ENCODE data around the gene FOXP1. TPM values are rescaled to one million over a fixed set of nuclear protein-coding genes. Genes with fewer than 3 reads are reported as not detected.

FOXP1 gene
- total RNA-seq, 2 donors from 2014 or later, result 59.7 to 65.4 TPM

DNA sequence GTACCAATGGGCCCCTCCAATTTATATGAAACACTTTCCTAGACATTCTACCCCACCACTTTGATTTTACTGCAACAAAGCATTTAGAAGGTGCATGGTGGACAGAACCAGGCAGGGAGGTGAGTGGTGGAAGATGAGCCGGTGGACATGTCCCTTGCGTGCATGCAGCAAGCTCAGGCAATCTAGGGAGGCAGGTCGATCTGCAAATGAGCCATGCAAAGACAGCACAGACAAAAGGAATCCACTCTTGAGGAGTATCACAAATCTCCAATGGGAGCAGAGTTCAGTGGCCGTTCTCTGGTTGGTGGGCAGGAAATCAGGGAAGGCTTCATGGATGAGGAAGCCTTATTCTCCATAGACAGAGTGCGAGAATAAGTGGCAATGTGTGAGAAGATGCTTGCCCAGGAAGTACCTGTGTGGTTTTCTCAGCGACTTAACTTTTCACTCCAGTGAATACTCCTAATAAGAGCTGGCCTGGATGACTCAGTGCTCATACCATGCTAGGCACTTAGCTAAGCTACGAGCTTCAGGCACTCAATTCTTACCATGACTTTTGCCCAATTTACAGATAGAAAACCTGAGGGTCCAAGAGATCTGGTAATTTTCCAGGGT, 152.5 kb downstream of the FOXP1 start:
- Mint-ChIP-seq H3K27ac (peak overlapping the region in 1 of 2 donors; percentile 52), H3K36me3 (no peaks in the 10 kb centered on the region), H3K9me3 (no peaks in the 10 kb centered on the region), H3K27me3 (no peaks in the 10 kb centered on the region), H3K4me1 (ENCODE audit: low read depth in 2 of 2) (peaks cover 28 to 55% of the 10 kb centered on the region in 2 donors), H3K4me3 (no peak overlapping the region)
- DNase-seq (ENCODE audit: low spot score) (no peak), ATAC-seq (no peak)

DNA sequence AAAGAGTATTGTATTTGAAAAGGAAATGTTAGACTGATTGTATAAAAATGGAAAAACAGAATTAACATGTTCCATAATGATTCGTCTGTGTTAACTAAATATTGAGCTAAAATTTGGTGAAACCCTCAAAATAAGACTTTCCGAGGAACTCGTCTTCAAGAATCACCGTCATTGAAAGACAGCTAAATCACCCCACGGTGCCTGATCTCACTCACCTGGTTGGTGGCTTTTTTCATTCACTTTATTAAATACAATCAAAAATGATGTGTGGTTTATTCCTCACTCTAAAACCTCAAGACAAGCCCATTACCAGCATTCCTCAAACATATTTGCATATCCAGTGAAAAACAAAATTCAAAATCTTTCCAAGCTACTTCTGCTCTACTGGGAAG, 153.9 kb downstream of the FOXP1 start:
- H3K4me3 Mint-ChIP-seq, result no peak overlapping the region
- DNase-seq (ENCODE audit: low spot score) (no peak), ATAC-seq (no peak)
- H3K4me1 Mint-ChIP-seq (ENCODE audit: low read depth in 2 of 2), result peaks cover 27 to 54% of the 10 kb centered on the region in 2 donors
- H3K9me3 Mint-ChIP-seq, result no peaks in the 10 kb centered on the region
- no peaks in the 10 kb centered on the region for H3K36me3 Mint-ChIP-seq
- no peak overlapping the region for H3K27ac Mint-ChIP-seq
- H3K27me3 Mint-ChIP-seq, result no peaks in the 10 kb centered on the region

DNA sequence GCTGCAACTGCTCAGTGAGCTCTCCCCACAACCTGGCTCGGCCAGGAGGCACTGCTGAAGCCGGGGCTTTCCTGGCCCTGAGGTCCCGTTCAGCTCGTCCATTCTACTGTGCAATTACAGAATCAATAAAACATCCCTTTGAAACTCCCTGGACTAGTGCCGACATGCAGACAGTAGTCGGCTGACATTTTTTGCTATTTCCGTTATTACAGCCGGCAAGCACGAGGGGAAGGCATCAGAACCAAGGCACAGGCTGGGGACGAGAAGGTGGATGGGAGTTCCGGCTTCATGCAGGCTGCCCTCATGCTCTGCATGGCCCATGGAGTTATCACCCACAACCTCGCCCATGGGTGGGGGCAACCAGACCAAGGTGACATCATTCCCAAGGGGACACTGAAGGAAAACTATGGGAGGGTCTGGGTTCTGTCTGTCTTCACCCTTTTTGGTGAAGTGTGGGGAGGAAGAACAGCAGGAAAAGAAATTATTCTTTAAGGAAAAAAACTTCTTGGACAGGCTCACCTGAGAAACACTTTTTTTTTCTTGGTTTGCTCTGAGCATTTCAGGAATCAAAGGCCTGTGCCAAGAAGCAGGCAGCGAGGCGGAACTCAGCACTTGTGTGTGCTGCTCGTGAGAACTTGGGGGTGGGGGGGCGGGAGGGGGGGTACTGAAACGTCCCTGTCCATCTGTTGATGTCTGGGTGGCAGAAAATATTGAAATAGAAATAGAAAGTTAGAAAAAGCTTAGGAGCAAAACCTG, 154.5 kb downstream of the FOXP1 start:
- H3K4me1 Mint-ChIP-seq (ENCODE audit: low read depth in 2 of 2), result peaks cover 27 to 52% of the 10 kb centered on the region in 2 donors
- no peak for ATAC-seq
- H3K9me3 Mint-ChIP-seq, result no peaks in the 10 kb centered on the region
- DNase-seq (ENCODE audit: low spot score), result no peak
- H3K27me3 Mint-ChIP-seq, result no peaks in the 10 kb centered on the region
- no peaks in the 10 kb centered on the region for H3K36me3 Mint-ChIP-seq
- peak overlapping the region in 1 of 2 donors; percentile 12 for H3K27ac Mint-ChIP-seq
- peak overlapping the region; percentile 16 for H3K4me3 Mint-ChIP-seq

DNA sequence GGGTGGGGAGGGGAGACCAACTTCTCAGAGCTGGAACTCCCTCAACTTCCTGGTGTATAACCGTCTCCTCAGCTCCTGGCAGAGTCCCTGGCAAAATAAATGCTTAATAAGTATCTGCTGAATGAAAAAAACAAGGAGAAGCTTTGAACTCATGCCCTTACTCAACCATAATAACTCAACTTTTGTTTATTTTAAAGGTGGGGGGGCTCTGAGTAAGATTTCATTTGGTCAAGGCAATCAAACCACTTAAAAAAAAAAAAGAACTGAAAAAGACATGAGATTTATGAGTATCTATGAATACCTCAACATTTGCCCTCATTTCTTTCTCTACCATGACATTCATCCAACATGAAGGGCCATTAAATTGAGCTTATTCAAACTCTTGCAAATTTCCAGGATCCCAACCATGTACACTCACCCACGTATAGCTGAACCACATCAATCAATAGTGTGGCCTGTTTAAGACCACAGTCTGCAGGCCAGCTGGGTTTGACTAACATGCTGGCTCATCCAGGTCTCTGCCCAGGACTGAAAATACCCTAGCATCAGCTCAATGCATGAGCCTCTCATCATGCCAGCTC, 157.9 kb downstream of the FOXP1 start:
- no peak overlapping the region for H3K27ac Mint-ChIP-seq
- H3K4me3 Mint-ChIP-seq, result no peak overlapping the region

DNA sequence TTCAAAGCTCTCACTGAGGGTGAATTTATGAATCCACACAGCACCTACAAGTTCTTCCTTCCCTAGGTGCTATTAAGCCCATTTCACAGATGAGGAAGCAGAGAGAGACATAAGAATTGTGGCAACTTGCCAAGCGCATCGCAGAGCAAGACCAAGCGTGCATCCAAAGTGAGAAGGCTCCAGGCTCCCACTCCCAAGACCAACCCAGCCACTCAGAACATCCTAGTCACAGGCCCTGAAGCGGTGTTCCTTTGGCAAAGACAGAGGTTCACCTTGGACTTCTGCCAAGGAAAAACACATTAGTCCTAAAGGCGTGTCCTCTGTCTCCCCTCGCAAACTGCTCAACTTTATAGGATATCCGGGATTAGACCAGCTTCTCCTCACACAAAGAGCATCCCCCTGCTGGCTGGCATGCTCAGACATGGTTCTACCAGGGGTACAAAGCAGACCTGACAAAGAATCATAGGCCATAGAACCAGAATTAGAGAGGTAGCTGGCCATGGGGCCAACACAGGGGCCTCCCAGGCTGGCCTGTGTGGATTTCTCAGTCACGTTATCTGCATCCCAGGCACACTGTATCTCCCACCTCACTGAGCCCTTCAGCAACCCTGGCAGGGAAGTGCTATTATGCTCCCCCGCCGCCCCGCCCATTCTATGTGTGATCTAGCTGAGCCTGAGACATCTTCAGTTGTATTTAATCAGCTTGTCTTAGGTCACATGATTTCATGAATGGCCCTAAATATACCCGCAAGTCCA, 160.2 kb downstream of the FOXP1 start:
- no peak for DNase-seq (ENCODE audit: low spot score)
- Mint-ChIP-seq H3K27me3 (no peaks in the 10 kb centered on the region), H3K27ac (peak overlapping the region in 1 of 2 donors; percentile 11), H3K9me3 (no peaks in the 10 kb centered on the region), H3K4me3 (peak overlapping the region; percentile 61), H3K4me1 (ENCODE audit: low read depth in 2 of 2) (peaks cover 38 to 50% of the 10 kb centered on the region in 2 donors), H3K36me3 (no peaks in the 10 kb centered on the region)
- ATAC-seq, result no peak

More for the DNA sequence above, 157.9 kb downstream of the FOXP1 start:
- Mint-ChIP-seq H3K36me3 (no peaks in the 10 kb centered on the region), H3K27me3 (no peaks in the 10 kb centered on the region), H3K9me3 (no peaks in the 10 kb centered on the region), H3K4me1 (ENCODE audit: low read depth in 2 of 2) (peaks cover 35 to 53% of the 10 kb centered on the region in 2 donors)
- ATAC-seq, result no peak
- no peak for DNase-seq (ENCODE audit: low spot score)

DNA sequence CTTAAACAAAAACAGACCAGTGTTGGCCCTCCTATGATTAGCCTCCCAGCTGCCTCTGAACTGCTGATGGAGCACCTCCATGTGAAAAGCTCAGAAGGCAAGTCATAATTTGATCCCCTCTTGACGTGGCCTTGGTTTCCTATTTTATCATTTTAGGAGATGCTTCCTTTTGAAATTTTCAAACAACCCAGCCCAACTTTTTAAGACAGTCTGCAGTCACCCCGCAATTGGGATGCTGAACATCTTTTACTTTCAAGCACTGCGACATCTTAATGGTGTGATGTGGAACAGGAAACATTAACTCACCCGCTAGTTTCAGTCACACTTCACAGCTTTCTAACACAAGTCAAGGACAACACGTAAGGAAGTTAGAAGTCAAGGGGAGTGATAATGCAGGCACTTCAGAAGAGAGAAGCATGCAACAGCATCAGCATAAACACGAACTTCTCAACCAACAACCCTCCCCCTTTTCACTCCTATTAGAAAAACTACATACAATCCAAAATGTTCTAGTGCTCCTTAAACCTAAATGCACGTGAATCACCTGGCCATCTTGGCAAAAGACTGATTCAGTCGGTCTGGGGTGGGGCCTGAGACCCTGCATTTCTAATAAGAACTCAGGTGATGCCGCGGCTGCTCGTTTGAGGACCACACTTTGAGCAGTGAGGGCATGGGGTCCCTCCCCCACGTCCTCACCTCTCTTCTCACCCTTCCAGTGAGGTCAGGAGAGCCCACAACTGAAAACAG, 161.5 kb downstream of the FOXP1 start:
- peak overlapping the region; percentile 61 for H3K4me3 Mint-ChIP-seq
- peak; percentile 68 for DNase-seq (ENCODE audit: low spot score)

DNA sequence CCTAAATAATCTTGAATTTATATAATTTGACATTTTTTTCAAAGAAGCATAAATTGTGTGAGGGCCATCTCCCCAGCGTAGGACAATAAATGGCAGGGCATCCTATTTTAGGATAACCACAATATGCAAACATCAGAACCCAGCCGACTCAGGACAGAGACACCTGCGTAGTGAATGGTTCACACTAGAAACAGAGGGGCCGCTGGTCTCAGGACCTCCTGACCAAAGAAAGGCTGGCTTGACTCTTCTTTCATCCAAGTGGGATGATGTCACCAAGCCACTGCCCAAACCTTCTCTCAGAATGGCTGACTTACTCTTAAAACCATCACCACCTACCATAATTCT, 162.1 kb downstream of the FOXP1 start:
- Mint-ChIP-seq H3K4me3 (peak overlapping the region; percentile 61), H3K4me1 (ENCODE audit: low read depth in 2 of 2) (peaks cover 41 to 52% of the 10 kb centered on the region in 2 donors), H3K9me3 (no peaks in the 10 kb centered on the region), H3K36me3 (no peaks in the 10 kb centered on the region), H3K27ac (peak overlapping the region; percentile 9 to 71), H3K27me3 (no peaks in the 10 kb centered on the region)
- DNase-seq (ENCODE audit: low spot score) (no peak), ATAC-seq (no peak)

More for the DNA sequence above, 161.5 kb downstream of the FOXP1 start:
- H3K4me1 Mint-ChIP-seq (ENCODE audit: low read depth in 2 of 2), result peaks cover 39 to 50% of the 10 kb centered on the region in 2 donors
- H3K27me3 Mint-ChIP-seq, result no peaks in the 10 kb centered on the region
- H3K9me3 Mint-ChIP-seq, result no peaks in the 10 kb centered on the region
- ATAC-seq, result peak; percentile 87 to 93
- H3K27ac Mint-ChIP-seq, result peak overlapping the region; percentile 9 to 71
- no peaks in the 10 kb centered on the region for H3K36me3 Mint-ChIP-seq

DNA sequence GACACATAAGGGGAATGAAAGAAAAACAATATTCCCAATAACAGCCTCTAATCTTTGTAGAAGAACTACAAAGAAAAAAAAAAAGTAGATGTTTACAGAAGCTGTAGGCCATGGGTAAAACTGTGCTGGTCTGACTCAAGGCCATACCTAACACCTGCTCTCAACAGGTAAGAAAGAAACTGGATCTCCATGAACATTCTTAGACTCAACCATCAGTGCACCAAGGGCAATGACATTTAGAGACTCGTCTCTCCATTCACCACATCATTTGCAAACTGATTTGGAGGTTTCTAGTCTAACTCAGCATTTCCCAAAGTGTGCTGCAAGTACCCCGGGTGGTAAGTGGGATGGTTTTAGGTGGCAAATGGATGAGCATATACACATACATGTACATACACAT, 164.2 kb downstream of the FOXP1 start:
- Mint-ChIP-seq H3K27me3 (no peaks in the 10 kb centered on the region), H3K4me1 (ENCODE audit: low read depth in 2 of 2) (peaks cover 53 to 68% of the 10 kb centered on the region in 2 donors), H3K4me3 (no peak overlapping the region), H3K27ac (no peak overlapping the region), H3K9me3 (no peaks in the 10 kb centered on the region), H3K36me3 (no peaks in the 10 kb centered on the region)
- DNase-seq (ENCODE audit: low spot score), result no peak
- no peak for ATAC-seq

DNA sequence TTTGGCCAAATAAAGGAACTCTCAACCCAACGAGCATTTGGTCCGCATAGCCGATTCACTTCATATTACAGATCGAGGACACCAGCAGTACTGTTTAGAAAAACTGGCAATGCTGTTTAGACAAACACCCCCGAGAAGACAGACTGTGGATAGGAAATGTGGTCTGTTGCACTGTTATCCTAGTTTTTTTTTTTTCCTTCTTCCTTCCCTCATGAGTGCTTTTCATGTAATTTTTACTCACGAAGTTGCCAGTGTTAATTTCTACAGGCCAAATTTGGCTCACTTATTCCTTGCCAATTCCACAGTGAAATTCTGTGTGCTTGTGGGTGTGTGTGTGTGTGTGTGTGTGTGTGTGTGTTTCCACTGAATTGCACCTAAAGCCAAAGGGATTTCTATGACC, 165.7 kb downstream of the FOXP1 start:
- DNase-seq (ENCODE audit: low spot score), result no peak
- Mint-ChIP-seq H3K27ac (no peak overlapping the region), H3K9me3 (no peaks in the 10 kb centered on the region), H3K36me3 (no peaks in the 10 kb centered on the region), H3K4me1 (ENCODE audit: low read depth in 2 of 2) (peaks cover 51 to 70% of the 10 kb centered on the region in 2 donors), H3K27me3 (no peaks in the 10 kb centered on the region), H3K4me3 (no peak overlapping the region)
- ATAC-seq, result no peak

DNA sequence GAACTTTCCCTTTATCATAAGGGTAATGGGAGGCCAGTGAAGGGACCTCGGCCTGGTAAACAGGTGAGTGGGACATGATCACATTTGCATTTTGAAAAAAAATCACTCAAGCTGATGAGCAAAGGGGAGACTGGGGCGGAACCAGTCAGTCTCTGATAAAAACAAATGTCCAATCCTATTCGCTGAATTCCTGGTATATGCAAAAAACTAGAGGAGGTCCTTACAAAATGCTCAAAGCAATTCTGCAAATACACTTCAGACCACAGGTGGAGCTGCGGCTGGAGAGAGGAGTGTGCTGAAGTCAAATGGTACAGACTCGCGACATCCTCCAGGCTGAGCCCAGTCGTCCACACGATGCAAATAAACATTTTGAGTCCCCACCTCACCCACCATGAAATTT, 166.7 kb downstream of the FOXP1 start:
- Mint-ChIP-seq H3K27me3 (no peaks in the 10 kb centered on the region), H3K9me3 (no peaks in the 10 kb centered on the region), H3K4me1 (ENCODE audit: low read depth in 2 of 2) (peaks cover 42 to 61% of the 10 kb centered on the region in 2 donors), H3K4me3 (peak overlapping the region; percentile 60), H3K36me3 (no peaks in the 10 kb centered on the region), H3K27ac (peak overlapping the region in 1 of 2 donors; percentile 80)
- DNase-seq (ENCODE audit: low spot score) (no peak), ATAC-seq (no peak)

DNA sequence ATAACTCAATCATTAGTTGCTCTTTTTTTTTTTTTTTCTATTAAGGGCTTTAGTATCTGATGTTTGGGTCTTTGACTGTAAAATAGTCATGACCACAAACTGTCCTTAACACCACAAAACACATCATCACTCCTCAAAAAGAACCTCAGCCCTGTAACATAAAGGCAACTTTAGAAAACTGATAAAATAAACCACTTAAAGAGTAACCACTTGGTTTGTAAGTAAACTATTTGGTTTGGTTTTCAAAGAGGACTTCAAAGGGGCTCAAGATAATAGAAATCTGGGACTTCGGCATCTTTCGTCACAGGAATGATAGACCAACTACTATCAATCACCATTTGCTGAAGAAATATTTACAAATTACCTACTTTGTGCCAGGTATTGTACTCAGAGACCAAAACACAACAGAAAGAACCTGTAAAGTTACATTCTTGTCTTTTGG, 167.8 kb downstream of the FOXP1 start:
- no peaks in the 10 kb centered on the region for H3K27me3 Mint-ChIP-seq
- no peaks in the 10 kb centered on the region for H3K9me3 Mint-ChIP-seq
- ATAC-seq (peak in 1 of 2 donors; percentile 46), DNase-seq (ENCODE audit: low spot score) (no peak)
- H3K4me1 Mint-ChIP-seq (ENCODE audit: low read depth in 2 of 2), result peaks cover 34 to 52% of the 10 kb centered on the region in 2 donors
- H3K4me3 Mint-ChIP-seq, result peak overlapping the region; percentile 60
- H3K36me3 Mint-ChIP-seq, result no peaks in the 10 kb centered on the region
- H3K27ac Mint-ChIP-seq, result peak overlapping the region; percentile 23 to 80

DNA sequence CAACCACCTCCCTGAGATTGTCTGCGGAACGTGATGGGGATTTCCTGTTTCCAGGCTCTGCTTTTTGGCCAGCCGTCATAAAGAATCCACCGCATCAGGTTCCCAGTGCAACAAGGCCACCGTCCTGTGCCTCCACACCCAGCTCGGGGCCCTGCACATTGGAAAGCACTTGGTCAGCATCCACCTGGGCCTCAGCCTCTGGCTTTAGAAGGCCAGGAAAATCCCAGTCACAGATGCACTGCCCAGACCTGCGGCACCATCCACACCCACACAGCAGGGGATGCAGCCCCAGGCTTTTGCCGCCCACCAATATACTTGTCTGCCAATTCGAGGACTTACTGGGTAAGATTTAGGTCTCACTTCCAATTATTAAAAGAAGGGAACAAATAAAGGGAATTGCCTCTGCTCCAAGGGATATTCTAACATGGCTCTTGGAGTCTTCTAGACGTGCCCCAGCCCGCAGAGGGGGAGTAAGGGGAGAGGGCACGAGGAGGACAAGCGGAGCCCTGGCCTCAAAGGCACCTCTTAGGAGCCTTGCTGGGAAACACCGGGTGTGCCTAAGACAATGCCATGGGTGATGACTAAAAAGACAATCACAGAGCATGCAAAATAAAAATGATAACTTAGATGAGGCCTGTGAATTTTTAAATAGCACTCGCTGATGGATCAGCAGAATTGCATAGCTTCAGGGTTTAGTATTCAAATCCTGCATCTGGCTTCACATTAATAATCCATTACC, 169.2 kb downstream of the FOXP1 start:
- H3K27ac Mint-ChIP-seq, result no peak overlapping the region
- ATAC-seq (no peak), DNase-seq (ENCODE audit: low spot score) (no peak)
- H3K4me1 Mint-ChIP-seq (ENCODE audit: low read depth in 2 of 2), result peaks cover 31 to 48% of the 10 kb centered on the region in 2 donors
- no peak overlapping the region for H3K4me3 Mint-ChIP-seq
- no peaks in the 10 kb centered on the region for H3K27me3 Mint-ChIP-seq
- H3K36me3 Mint-ChIP-seq, result no peaks in the 10 kb centered on the region
- H3K9me3 Mint-ChIP-seq, result no peaks in the 10 kb centered on the region

All from natural killer cell treated with Interleukin-12 subunit alpha and Interleukin-12 subunit beta and Interleukin-15 and Interleukin-18, amount 100 ng/mL, for 72 hours (primary cell).